OCI-LY1 (cell line): ENCODE results near the gene SLC24A3.

Experiments
- H2AFZ ChIP-seq: fragments of 200-600 bp; sonication (generic), shearing (Covaris generic); 2 replicates; pipeline ENCODE4 v1.6.0; 2014; ENCODE audit warnings: antibody characterized with exemption, mild to moderate bottlenecking, low read length
- H3F3A ChIP-seq: fragments of 200-600 bp; sonication (generic), shearing (Covaris generic); 2 replicates; pipeline ENCODE4 v1.6.0; 2014; ENCODE audit warnings: mild to moderate bottlenecking, antibody characterized with exemption, low read length, moderate library complexity; ENCODE audit not compliant: insufficient read depth
- H3K27ac ChIP-seq: fragments of 200-600 bp; sonication (generic); 2 replicates; pipeline ENCODE4 v1.5.1; 2014; ENCODE audit warnings: low read length, mixed run types, mild to moderate bottlenecking, low read depth; ENCODE audit not compliant: poor library complexity, severe bottlenecking
- H3K27me3 ChIP-seq: fragments of 200-600 bp; sonication (generic); 2 replicates; pipeline ENCODE4 v1.6.0; 2014; ENCODE audit warnings: antibody characterized with exemption, mild to moderate bottlenecking, low read length, moderate library complexity; ENCODE audit not compliant: insufficient read depth
- H3K36me3 ChIP-seq: fragments of 200-600 bp; sonication (generic); 2 replicates; pipeline ENCODE4 v1.6.1; 2014; ENCODE audit warnings: mild to moderate bottlenecking, antibody characterized with exemption, low read length, moderate library complexity, mixed read lengths; ENCODE audit not compliant: insufficient read depth
- H3K4me1 ChIP-seq: fragments of 200-600 bp; sonication (generic); 2 replicates; pipeline ENCODE4 v1.5.1; 2014; ENCODE audit warnings: mild to moderate bottlenecking, low read length, moderate library complexity; ENCODE audit not compliant: insufficient read depth, severe bottlenecking
- H3K4me2 ChIP-seq: fragments of 200-600 bp; sonication (generic), shearing (Covaris generic); 2 replicates; pipeline ENCODE4 v1.6.1; 2014; ENCODE audit warnings: low read length
- H3K4me3 ChIP-seq: fragments of 200-600 bp; sonication (generic); 2 replicates; pipeline ENCODE4 v1.5.1; 2014; ENCODE audit warnings: low read length, low read depth, mild to moderate bottlenecking, mixed read lengths; ENCODE audit not compliant: poor library complexity, severe bottlenecking
- H3K79me2 ChIP-seq: fragments of 200-600 bp; shearing (Covaris generic); 2 replicates; pipeline ENCODE4 v1.6.1; 2016; ENCODE audit warnings: mixed run types, low read length, mixed read lengths; ENCODE audit not compliant: insufficient read depth
- H3K9ac ChIP-seq: fragments of 200-600 bp; sonication (generic), shearing (Covaris generic); 2 replicates; pipeline ENCODE4 v1.6.1; 2014; ENCODE audit warnings: mild to moderate bottlenecking, low read length, mixed read lengths
- H3K9me2 ChIP-seq: fragments of 200-600 bp; sonication (generic), shearing (Covaris generic); 2 replicates; pipeline ENCODE4 v1.6.1; 2014; ENCODE audit warnings: low read depth, mild to moderate bottlenecking, low read length, mixed read lengths
- H3K9me3 ChIP-seq: fragments of 200-600 bp; shearing (Covaris generic); 2 replicates; pipeline ENCODE4 v1.6.1; 2014; ENCODE audit warnings: low read length, mixed read lengths
- H4K20me1 ChIP-seq: fragments of 200-600 bp; sonication (generic), shearing (Covaris generic); 2 replicates; pipeline ENCODE4 v1.6.0; 2016; ENCODE audit warnings: mild to moderate bottlenecking, low read length; ENCODE audit not compliant: insufficient read depth
- EZH2 ChIP-seq: fragments of 200-600 bp; sonication (generic), shearing (Covaris generic); IDR thresholded peaks from 2 replicates; pipeline ENCODE4 v1.8.0; 2017; ENCODE audit warnings: borderline replicate concordance, mixed run types, mild to moderate bottlenecking, antibody characterized with exemption, low read length, moderate library complexity, mixed read lengths
- TF ChIP-seq, protein P1 (sequence below): fragments of 200-600 bp; sonication (generic), shearing (Covaris generic); IDR thresholded peaks from 2 replicates; pipeline ENCODE4 v1.5.1; 2017; ENCODE audit warnings: mild to moderate bottlenecking, antibody characterized with exemption, low read length, moderate library complexity, mixed read lengths

Gene SLC24A3

DNA sequence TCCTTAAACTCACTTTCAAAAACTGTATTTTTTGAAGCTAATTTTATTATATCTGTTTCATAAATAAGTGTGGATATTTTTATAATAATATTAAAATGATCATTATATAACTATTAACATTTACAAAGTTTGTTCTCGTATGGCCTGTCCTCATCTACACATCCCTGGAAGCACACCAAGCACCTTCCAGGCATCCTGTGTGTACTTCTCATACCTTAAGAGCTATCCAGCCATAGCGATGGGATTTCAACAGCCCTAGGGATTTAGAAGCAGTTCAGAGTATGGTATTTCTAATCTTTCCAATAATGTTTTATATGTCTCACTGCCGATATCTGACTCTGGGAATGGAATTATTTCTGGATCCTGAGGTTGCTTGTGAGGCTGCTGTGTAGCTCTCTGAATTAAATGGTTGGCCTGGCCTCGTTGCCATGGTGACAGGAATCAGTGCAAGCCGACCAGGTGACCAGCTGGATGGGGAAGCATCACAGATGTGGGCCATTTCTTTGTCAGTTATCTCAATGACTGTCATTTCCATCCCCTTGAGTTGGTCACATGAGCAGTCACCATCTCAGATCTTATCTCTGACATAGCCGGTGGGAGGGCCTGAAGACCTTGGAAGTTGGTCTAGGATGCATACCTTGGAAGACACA, 280.4 kb downstream of the SLC24A3 start:
- Histone ChIP-seq H3K36me3 (no peaks in the 10 kb centered on the region), H3K9me3 (no peaks in the 10 kb centered on the region), H3K4me3 (no peak overlapping the region), H3K79me2 (no peaks in the 10 kb centered on the region), H3F3A (no peaks in the 10 kb centered on the region), H4K20me1 (no peaks in the 10 kb centered on the region), H3K9me2 (no peaks in the 10 kb centered on the region), H3K9ac (no peak overlapping the region), H3K4me2 (no peak overlapping the region), H3K4me1 (no peaks in the 10 kb centered on the region), H3K27ac (no peak overlapping the region), H3K27me3 (no peaks in the 10 kb centered on the region), H2AFZ (no peak overlapping the region)
- TF ChIP-seq, protein P1, sequence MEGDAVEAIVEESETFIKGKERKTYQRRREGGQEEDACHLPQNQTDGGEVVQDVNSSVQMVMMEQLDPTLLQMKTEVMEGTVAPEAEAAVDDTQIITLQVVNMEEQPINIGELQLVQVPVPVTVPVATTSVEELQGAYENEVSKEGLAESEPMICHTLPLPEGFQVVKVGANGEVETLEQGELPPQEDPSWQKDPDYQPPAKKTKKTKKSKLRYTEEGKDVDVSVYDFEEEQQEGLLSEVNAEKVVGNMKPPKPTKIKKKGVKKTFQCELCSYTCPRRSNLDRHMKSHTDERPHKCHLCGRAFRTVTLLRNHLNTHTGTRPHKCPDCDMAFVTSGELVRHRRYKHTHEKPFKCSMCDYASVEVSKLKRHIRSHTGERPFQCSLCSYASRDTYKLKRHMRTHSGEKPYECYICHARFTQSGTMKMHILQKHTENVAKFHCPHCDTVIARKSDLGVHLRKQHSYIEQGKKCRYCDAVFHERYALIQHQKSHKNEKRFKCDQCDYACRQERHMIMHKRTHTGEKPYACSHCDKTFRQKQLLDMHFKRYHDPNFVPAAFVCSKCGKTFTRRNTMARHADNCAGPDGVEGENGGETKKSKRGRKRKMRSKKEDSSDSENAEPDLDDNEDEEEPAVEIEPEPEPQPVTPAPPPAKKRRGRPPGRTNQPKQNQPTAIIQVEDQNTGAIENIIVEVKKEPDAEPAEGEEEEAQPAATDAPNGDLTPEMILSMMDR, result no peak
- TF ChIP-seq EZH2, result no peak

DNA sequence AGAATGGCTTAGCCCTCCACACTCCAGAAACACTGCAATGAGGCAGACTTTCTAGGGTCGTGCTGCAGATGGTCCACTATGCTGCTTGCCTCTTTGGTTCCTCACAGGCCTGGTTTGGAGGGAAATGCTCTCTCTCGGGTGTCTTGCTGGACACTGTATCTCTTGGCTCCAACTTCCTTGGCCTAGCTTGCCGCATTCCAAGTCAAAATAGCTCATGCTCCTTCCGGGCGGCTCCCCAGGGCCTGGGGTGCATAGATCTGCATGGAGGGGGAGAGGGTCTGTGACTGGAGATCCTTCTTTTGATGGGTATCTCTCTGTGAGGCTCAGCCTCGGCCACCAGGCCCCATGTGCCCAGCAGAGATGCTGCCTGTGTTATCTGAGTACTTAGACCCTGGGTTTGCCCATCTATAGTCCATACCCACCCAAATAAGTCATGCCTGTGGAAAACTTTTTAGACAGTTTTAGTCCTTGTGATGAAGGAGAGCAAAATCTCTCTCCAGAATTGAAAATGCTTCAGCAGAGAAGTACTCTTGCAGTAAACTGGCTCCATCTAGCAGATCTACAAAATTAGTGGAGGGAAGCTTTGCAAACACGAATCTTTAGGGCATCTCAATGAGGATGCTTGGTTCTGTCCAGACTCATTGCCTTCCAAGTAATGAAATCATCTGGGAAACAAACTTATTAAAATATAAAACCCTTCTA, 281.5 kb downstream of the SLC24A3 start:
- Histone ChIP-seq H3K79me2 (no peaks in the 10 kb centered on the region), H4K20me1 (no peaks in the 10 kb centered on the region), H3K4me2 (no peak overlapping the region), H3K9me2 (no peaks in the 10 kb centered on the region), H2AFZ (no peak overlapping the region), H3F3A (no peaks in the 10 kb centered on the region), H3K27me3 (no peaks in the 10 kb centered on the region), H3K4me1 (no peaks in the 10 kb centered on the region), H3K9me3 (no peaks in the 10 kb centered on the region), H3K4me3 (no peak overlapping the region), H3K27ac (no peak overlapping the region), H3K36me3 (no peaks in the 10 kb centered on the region), H3K9ac (no peak overlapping the region)
- TF ChIP-seq, protein P1, result no peak
- TF ChIP-seq EZH2, result no peak

DNA sequence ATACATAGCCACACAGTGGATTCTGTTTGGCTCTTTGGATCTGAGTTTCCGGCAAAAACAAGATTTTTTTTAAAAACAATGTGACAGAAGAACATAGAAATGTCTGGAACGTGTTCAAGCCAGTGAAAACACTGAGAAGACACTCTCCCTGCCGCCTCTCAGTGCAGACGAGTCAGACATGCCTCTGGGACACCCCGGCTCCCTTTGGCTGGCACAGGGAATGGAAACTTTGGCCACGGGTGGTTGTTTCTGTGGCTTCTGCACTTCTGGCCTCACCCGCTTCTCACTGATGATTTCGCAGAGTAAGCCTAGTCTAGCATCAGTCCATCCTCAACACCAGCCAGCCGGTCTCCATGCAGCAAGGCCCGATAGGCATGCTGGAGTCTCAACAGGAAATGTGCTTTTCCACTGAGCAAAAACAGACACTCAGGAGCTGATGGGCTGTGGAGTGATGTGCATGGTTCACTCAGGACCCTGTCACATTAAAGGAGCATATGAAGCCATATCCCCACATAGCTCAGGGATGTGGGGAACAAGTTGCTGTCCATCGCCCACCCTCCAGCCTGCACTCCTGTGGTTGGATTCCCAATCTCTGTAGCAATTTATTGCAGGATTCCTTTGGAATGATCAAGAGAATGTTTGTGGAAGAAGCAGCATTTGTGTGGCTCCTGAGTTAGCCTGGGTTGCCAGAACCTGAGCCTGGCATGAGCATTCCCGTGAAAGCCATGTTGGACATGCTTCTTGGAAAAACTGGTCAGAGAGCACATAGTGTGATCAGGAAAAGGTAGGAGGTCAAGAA, 283.7 kb downstream of the SLC24A3 start:
- Histone ChIP-seq H3K9ac (no peak overlapping the region), H3K9me3 (no peaks in the 10 kb centered on the region), H3K4me3 (no peak overlapping the region), H3K27ac (no peak overlapping the region), H2AFZ (no peak overlapping the region), H3K4me2 (no peak overlapping the region), H3K4me1 (no peaks in the 10 kb centered on the region), H3K27me3 (no peaks in the 10 kb centered on the region), H3K36me3 (no peaks in the 10 kb centered on the region), H3F3A (no peaks in the 10 kb centered on the region), H4K20me1 (no peaks in the 10 kb centered on the region), H3K9me2 (no peaks in the 10 kb centered on the region), H3K79me2 (no peaks in the 10 kb centered on the region)
- no peak for TF ChIP-seq EZH2
- TF ChIP-seq, protein P1, result no peak
